GM18520 (cell line): ENCODE data around the gene EYA2.
"Not testable (repeated sequence)": the region's sequence is repeated elsewhere in the genome, so short reads cannot be mapped to it uniquely, and the experiment has no call there.

Source experiments
- ATAC-seq: cut with Tn5 transposase; IDR thresholded peaks from one replicate; pipeline ENCODE4 v1.9.1; 2021; ENCODE audit not compliant: unreplicated experiment

EYA2 gene

GRCh38 chr20:46894971-46895905 is 595 bp downstream of the EYA2 start:
- no peak for ATAC-seq

DNA sequence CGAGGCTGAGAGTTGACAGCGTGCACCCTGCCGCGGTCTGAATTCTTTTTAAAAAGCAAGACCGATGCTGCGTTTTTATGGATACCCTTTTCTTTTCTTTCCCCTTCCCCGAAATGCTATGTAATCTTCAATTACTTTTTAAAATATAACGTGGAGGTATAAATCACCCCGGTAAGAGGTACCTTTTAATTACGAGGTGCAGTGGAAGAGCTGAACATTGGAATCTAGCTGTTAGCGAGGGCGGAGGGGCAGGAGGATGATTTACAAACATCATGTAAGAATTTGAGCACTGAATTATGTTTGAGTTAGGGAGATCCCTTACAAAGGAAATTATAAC is 1.2 kb downstream of the EYA2 start:
- ATAC-seq, result no peak

DNA sequence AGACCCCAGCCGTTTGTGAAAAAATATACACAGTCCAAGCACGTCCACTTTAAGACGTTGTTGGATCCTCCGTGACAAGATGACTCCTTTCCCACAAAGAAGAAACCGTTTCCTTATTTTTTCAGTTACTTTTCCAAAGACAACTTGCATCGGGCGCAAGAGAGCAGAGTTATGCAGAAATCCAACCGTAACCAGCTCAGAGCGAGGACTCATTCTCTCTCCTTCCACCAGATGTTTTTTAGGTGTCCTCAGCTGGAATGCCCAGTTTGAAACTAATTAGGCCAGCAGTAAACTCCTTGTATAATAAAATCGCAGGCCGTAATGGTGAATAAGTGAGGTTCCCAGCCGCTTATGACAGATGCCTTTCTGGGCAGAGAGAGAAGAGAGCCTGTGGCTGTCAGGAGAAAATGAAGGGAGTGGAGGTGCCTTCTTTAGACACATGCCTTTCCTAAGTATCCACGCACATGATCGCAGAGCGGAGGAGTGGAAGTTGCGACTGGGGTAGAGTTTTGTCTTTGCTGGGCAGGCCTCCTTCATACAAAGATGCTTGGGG is 2.8 kb downstream of the EYA2 start:
- no peak for ATAC-seq

DNA sequence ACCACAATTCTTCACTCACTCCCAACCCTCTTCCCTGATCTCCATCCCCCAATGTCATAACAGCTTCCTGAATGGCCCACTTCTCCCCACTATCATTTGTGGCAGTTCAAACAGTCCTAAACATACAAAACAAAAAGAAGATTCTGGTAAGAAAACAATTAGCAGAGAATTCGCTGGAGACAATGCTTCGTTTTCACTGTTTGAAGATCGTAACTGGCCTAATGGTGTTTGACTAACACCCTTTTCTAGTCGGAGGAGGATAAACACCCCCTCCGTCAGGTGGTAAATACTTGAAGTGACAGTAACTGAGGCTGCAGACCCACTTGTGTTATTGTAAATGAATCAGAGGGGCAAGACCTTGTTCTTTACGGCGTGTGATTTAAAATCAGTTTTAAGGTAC is 3.8 kb downstream of the EYA2 start:
- no peak for ATAC-seq

- no peak for ATAC-seq
These were observed 5.0 kb downstream of the EYA2 start for GRCh38 chr20:46899621-46900020.

- no peak for ATAC-seq
These were observed 5.4 kb downstream of the EYA2 start for GRCh38 chr20:46900086-46900485.

GRCh38 chr20:46900826-46901225 is 6.2 kb downstream of the EYA2 start:
- ATAC-seq, result no peak

DNA sequence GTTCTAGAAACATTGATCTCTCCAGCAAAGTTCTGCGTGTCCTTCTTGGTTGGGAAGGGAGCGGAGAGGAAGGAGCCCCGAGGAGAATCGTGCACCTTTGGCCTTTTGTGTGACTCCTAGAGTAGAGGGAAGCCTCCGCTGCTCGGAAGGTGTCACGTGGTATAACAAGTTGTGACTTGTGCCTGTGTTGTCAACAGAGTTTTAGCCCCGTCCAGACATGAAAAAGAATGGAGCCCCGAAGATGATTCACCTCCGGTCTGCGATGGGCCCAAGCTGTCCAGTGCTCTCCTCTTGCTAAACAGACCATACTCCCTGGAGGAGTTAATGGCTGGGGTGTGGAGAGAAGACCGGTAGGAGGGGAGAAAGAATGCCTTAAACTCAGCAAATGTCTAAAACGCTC is 7.0 kb downstream of the EYA2 start:
- ATAC-seq, result no peak

GRCh38 chr20:46903256-46903655 is 8.6 kb downstream of the EYA2 start:
- no peak for ATAC-seq

GRCh38 chr20:46903937-46904336 is 9.3 kb downstream of the EYA2 start:
- no peak for ATAC-seq

GRCh38 chr20:46905364-46906125 is 10.9 kb downstream of the EYA2 start:
- ATAC-seq, result no peak

GRCh38 chr20:46913329-46914044 is 18.8 kb downstream of the EYA2 start:
- no peak for ATAC-seq

DNA sequence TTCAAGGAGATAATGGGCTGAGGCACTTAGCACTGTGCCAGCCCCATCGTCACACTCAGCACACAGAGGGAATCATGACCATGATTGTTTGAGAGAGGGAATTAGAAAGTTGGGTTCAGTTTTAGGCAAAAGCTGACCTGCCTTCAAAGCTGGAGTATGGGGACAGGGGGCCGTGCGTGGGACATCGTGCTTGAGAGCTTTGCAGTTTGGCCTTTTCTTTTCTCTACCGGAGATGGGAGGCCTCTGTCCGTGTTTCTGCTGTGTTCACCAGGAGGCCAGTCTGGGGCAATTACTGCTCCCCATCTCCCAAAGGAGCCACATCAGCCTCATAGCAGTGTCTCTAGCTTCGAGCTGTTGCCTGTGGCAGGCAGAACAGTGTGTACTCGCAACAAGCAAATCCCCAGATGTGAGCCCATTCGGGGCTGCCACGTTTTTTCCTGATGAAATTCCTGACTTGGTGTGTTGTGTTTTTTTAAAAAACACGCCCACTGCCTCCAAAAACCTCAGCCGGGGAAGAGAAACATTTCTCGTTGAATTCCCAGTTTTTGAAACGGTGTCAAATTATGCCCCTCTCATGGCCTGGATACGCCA is 20.2 kb downstream of the EYA2 start:
- no peak for ATAC-seq

DNA sequence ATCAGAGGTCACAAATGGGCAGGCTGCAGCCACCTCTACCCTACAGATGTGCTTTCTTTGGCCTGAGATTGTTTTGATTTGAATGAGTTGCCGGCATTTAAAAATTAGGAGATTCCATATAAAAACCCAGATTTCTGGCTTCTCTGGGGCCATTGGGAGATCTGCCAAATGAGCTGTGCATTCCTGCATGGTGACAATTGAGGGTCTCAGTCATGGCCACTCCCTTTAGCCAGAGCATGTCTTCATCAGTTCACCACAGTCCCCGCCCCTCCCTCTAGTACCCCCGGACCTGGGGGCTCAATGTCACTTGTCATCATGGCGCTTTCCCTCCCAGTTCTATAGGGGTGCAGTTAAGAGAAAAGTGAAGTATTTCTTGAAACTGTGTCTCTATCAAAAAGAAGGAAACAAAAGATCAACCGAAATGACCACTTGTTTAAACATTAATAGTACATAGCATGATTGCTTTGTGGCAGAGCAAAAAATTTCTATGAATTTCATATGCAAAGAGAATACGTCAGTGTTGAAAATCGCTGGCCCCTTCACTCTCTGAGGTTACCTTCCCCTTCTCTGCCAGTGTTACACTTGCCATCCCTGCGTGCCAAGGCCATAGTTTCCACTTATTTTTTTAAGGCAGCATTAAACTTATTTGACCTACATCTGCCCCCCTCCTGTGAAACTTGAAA is 21.1 kb downstream of the EYA2 start:
- ATAC-seq, result no peak

GRCh38 chr20:46916258-46916603 is 21.6 kb downstream of the EYA2 start:
- no peak for ATAC-seq

GRCh38 chr20:46917155-46917554 is 22.5 kb downstream of the EYA2 start:
- ATAC-seq, result no peak

- ATAC-seq, result no peak
These were observed 25.5 kb downstream of the EYA2 start for GRCh38 chr20:46920114-46920513.

- not testable (repeated sequence) for ATAC-seq
These were observed 28.2 kb downstream of the EYA2 start for GRCh38 chr20:46922841-46923240.

- no peak for ATAC-seq
These were observed 28.9 kb downstream of the EYA2 start for GRCh38 chr20:46923550-46923949.

- no peak for ATAC-seq
These were observed 34.0 kb downstream of the EYA2 start for GRCh38 chr20:46928580-46929132.
